Uterus (tissue), 4 donors: ENCODE measurements around the gene TINAGL1. TPM values are rescaled to one million over a fixed set of nuclear protein-coding genes. Genes with fewer than 3 reads are reported as not detected.

Source experiments
- DNase-seq, 2 donors: peaks; one replicate each; pipeline ENCODE4 v3.0.0-alpha.2; 2019 to 2020
- H3K27ac ChIP-seq, 2 donors: fragments of 200-600 bp; sonication (generic); 1 replicate in 1 of 2; 2 replicates in 1 of 2; pipeline ENCODE4 v1.5.1; 2016 to 2018
- H3K27me3 ChIP-seq, 2 donors: fragments of 200-600 bp; sonication (generic); one replicate each; pipeline ENCODE4 v1.5.1; 2018 to 2019; ENCODE audit warnings: control low read depth in 1 of 2
- H3K36me3 ChIP-seq, 2 donors: fragments of 200-600 bp; sonication (generic); one replicate each; pipeline ENCODE4 v1.5.1; 2019; ENCODE audit warnings: control low read depth in 1 of 2
- H3K4me1 ChIP-seq, 2 donors: fragments of 200-600 bp; sonication (generic); one replicate each; pipeline ENCODE4 v1.5.1; 2018 to 2019; ENCODE audit warnings: control low read depth in 1 of 2
- H3K4me3 ChIP-seq, 2 donors: fragments of 200-600 bp; sonication (generic); 1 replicate in 1 of 2; 2 replicates in 1 of 2; pipeline ENCODE4 v1.5.1; 2018 to 2019; ENCODE audit warnings: mild to moderate bottlenecking in 1 of 2
- H3K9me3 ChIP-seq, 2 donors: fragments of 200-600 bp; sonication (generic); one replicate each; pipeline ENCODE4 v1.5.1; 2019; ENCODE audit warnings: control low read depth in 1 of 2
- POLR2A ChIP-seq, 2 donors: fragments of 450-650 bp; IDR thresholded peaks; one replicate each; pipeline ENCODE4 v1.6.1; 2016; ENCODE audit warnings: antibody characterized with exemption in 2 of 2, mild to moderate bottlenecking in 1 of 2, moderate library complexity in 1 of 2
- intact Hi-C: fragments of 100-400 bp; cut with DNase I; formaldehyde crosslinking; loops from one replicate; pipeline ENCODE4 v1.15.1; 2023; ENCODE audit warnings: low total_unique reads
- total RNA-seq, 4 donors: library from RNA; depleted of rRNA in 3 of 4; stranded (reverse); fragments of >200 nt in 3 of 4; gene quantifications; one replicate each; pipeline versions ENCODE4 v1.1.0 to v1.2.4, GENCODE V29; 2014 to 2023
- TF ChIP-seq, protein P1 (sequence below), 4 experiments: fragments of 200-600 bp in 2 of 4; fragments of 450-650 bp in 2 of 4; sonication (generic) in 2 of 4; IDR thresholded peaks; one replicate each; pipeline ENCODE4 v1.5.1; 2016 to 2019; ENCODE audit warnings: antibody characterized with exemption in 4 of 4, mild to moderate bottlenecking in 2 of 4, moderate library complexity in 1 of 4
- donor health status: DM: yes; HTN: yes; CAD: no.

The TINAGL1 gene
- total RNA-seq, 4 donors from 2014 or later: 104 to 247 (median 182) TPM

DNA sequence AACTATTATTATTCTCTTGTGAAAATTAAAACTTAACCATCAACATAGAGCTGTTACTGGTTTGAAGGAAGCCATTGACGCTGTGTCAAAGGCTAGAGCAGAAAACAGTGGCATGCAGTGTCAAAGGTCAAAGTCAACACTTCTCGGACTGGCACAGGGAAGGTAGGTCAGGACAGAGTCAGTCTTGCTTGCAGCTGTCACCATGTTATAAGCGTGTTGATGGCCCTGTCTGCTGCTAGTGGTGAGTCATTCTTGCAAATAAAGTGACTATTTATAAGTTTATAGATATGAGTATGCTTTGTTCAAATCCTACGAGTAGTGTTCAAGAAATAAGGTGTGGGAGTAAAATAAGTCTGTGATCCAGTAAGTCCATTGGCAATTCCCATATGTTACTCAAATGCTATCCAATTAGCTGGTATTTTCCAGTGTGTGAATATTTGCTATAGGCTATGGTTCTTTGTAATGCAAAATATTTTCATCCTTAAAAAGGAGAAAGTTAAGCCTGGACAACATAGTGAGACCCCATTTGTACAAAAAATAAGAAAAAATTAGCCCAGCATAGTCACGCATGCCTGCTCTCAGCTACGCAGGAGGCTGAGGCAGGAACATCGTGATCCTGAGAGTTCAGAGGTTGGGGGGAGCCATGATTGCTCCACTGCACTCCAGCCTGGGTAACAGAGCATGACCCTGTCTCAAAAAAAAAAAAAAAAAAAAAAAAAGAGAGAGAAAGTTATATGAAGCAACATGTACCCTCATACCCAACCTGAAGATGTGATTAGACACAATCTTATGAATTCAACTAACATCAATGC, 26.3 kb upstream of the TINAGL1 start:
- intact Hi-C loops: no loop called here
- Histone ChIP-seq H3K4me3 (no peak overlapping the region), H3K4me1 (no peaks in the 10 kb centered on the region), H3K9me3 (no peaks in the 10 kb centered on the region), H3K27ac (peak overlapping the region in 1 of 2 donors; percentile 53), H3K36me3 (no peaks in the 10 kb centered on the region), H3K27me3 (no peaks in the 10 kb centered on the region)
- no peak for DNase-seq
- TF ChIP-seq, protein P1, sequence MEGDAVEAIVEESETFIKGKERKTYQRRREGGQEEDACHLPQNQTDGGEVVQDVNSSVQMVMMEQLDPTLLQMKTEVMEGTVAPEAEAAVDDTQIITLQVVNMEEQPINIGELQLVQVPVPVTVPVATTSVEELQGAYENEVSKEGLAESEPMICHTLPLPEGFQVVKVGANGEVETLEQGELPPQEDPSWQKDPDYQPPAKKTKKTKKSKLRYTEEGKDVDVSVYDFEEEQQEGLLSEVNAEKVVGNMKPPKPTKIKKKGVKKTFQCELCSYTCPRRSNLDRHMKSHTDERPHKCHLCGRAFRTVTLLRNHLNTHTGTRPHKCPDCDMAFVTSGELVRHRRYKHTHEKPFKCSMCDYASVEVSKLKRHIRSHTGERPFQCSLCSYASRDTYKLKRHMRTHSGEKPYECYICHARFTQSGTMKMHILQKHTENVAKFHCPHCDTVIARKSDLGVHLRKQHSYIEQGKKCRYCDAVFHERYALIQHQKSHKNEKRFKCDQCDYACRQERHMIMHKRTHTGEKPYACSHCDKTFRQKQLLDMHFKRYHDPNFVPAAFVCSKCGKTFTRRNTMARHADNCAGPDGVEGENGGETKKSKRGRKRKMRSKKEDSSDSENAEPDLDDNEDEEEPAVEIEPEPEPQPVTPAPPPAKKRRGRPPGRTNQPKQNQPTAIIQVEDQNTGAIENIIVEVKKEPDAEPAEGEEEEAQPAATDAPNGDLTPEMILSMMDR (IDR thresholded peaks at IDR 0.05): no peak
- no peak for TF ChIP-seq POLR2A (IDR thresholded peaks at IDR 0.05)

DNA sequence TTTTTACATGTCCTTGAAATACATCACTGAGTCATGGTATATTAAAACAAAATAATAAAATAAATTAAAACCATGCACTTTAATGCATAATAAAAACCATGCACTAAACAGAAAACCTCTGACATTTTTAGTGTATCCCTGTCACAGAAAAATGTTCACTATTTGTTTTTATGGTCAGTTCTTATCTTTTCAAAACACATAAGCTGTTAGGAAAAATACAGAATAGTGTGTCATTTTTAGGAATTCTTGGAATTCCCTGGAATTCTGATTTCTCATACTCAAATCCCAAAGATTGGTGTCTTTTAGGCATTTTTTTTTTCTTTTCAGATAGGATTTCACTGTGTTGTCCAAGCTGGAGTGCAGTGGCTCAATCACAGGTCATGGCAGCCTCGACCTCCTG, 25.1 kb upstream of the TINAGL1 start:
- Histone ChIP-seq H3K4me3 (no peak overlapping the region), H3K36me3 (no peaks in the 10 kb centered on the region), H3K9me3 (no peaks in the 10 kb centered on the region), H3K27me3 (no peaks in the 10 kb centered on the region), H3K4me1 (no peaks in the 10 kb centered on the region), H3K27ac (peak overlapping the region; percentile 45 to 82)
- no peak for TF ChIP-seq POLR2A (IDR thresholded peaks at IDR 0.05)
- TF ChIP-seq, protein P1 (IDR thresholded peaks at IDR 0.05): no peak
- no peak for DNase-seq
- intact Hi-C loops: no loop called here

DNA sequence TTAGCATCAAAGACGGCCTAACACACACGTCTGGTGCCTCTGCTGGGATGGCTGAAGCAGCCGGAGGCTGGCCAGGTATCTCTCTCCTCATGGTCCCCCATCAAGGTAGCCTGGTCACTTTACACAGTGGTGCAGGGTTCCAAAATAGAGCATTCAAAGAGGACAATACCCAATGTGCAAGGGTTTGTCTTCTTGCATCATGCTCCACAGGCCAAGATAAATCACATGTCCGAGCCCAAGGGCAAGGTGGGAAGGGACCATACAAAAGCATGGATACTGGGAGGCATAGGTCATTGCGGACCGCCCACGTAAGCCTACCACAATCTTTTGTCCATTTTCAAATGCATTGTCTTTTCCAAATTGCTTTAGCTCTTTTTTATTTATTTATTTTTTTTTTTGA, 23.8 kb upstream of the TINAGL1 start:
- DNase-seq: no peak
- Histone ChIP-seq H3K9me3 (no peaks in the 10 kb centered on the region), H3K4me3 (no peak overlapping the region), H3K36me3 (no peaks in the 10 kb centered on the region), H3K4me1 (no peaks in the 10 kb centered on the region), H3K27ac (no peak overlapping the region), H3K27me3 (no peaks in the 10 kb centered on the region)
- intact Hi-C loops: no loop called here
- TF ChIP-seq, protein P1 (IDR thresholded peaks at IDR 0.05): no peak
- no peak for TF ChIP-seq POLR2A (IDR thresholded peaks at IDR 0.05)

DNA sequence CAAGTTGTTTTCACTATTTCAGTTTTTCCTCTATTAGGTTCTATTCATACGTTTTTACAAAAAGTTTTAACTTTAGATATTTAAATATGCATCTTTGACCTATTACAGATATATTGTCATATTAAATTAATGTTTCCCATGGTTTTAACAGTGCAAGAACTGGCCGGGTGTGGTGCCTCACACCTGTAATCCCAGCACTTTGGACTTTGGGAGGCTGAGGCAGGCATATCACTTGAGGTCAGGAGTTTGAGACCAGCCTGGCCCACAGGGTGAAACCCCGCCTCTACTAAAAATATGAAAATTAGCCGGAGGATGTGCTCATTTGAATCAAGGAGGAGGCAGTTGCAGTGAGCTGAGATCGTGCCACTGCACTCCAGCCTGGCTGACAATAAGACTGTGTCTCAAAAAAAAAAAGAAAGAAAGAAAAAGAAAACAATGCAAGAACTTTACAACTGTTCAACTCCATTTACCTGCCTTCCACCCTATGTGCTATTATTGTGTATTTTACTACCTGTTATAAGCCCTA, 19.8 kb upstream of the TINAGL1 start:
- H3K4me3 ChIP-seq: no peak overlapping the region
- H3K4me1 ChIP-seq: no peaks in the 10 kb centered on the region
- intact Hi-C loops: no loop called here
- no peaks in the 10 kb centered on the region for H3K27me3 ChIP-seq
- no peak overlapping the region for H3K27ac ChIP-seq
- H3K36me3 ChIP-seq: no peaks in the 10 kb centered on the region
- H3K9me3 ChIP-seq: no peaks in the 10 kb centered on the region
- DNase-seq: no peak
- TF ChIP-seq, protein P1 (IDR thresholded peaks at IDR 0.05): no peak
- no peak for TF ChIP-seq POLR2A (IDR thresholded peaks at IDR 0.05)

DNA sequence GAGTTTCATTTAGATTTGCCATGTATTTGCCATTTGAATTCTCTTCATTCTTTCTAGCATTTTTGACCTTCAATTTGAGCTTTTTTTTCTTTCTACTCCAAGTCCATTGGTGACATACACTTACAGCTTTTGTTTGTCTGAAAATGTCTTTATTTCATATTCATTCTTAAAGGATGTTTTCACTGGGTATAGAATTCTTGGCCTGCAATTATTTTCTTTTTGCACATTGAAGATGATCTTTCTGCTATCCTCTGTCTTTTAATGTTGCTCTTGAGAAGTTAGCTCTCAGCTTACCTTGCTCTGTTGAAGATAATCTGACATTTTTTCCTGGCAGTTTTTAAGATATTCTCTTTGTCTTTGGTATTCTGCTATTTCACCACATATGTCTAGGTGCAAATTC, 16.6 kb upstream of the TINAGL1 start:
- TF ChIP-seq, protein P1 (IDR thresholded peaks at IDR 0.05): no peak
- TF ChIP-seq POLR2A (IDR thresholded peaks at IDR 0.05): no peak
- H3K4me1 ChIP-seq: peaks cover 0 to 4% of the 10 kb centered on the region in 2 donors

More for the DNA sequence above, 16.6 kb upstream of the TINAGL1 start:
- no peaks in the 10 kb centered on the region for H3K27me3 ChIP-seq
- H3K36me3 ChIP-seq: no peaks in the 10 kb centered on the region
- no peak overlapping the region for H3K27ac ChIP-seq
- DNase-seq: no peak
- intact Hi-C loops: loop anchor here (5.0 kb wide), 1 partner anchor 38 kb away; no protein-coding TSS in a partner anchor
- H3K9me3 ChIP-seq: no peaks in the 10 kb centered on the region
- H3K4me3 ChIP-seq: no peak overlapping the region
